COLO668 (cell line): ENCODE data around the gene MAPT.
A peak's percentile ranks its signal among the peaks of the same experiment; 100 is the strongest.
"Not testable (repeated sequence)": the region's sequence is repeated elsewhere in the genome, so short reads cannot be mapped to it uniquely, and the experiment has no call there.

Experiments used
- DNase-seq: peaks from one replicate; lab custom pipeline; 2025; ENCODE audit not compliant: unreplicated experiment; lab: John Stamatoyannopoulos, UW

Gene MAPT

GRCh38 chr17:45896803-45897693 lies 2.7 kb downstream of the MAPT start:
- DNase-seq, result no peak

- DNase-seq, result no peak
Observed at GRCh38 chr17:45900136-45900535, 5.8 kb downstream of the MAPT start.

- no peak for DNase-seq
Observed at GRCh38 chr17:45900723-45901415, 6.5 kb downstream of the MAPT start.

- DNase-seq, result no peak
Observed at GRCh38 chr17:45902892-45903346, 8.6 kb downstream of the MAPT start.

- DNase-seq, result no peak
Observed at GRCh38 chr17:45904866-45905265, 10.5 kb downstream of the MAPT start.

- peak; percentile 30 for DNase-seq
Observed at GRCh38 chr17:45905814-45906213, 11.5 kb downstream of the MAPT start.

- peak; percentile 51 for DNase-seq
Observed at GRCh38 chr17:45906237-45906636, 11.9 kb downstream of the MAPT start.

GRCh38 chr17:45906927-45907622 lies 12.7 kb downstream of the MAPT start:
- no peak for DNase-seq

GRCh38 chr17:45907750-45908395 lies 13.5 kb downstream of the MAPT start:
- DNase-seq, result no peak

- DNase-seq, result no peak
Observed at GRCh38 chr17:45908460-45908859, 14.1 kb downstream of the MAPT start.

GRCh38 chr17:45908935-45909334 lies 14.6 kb downstream of the MAPT start:
- no peak for DNase-seq

GRCh38 chr17:45910667-45911066 lies 16.3 kb downstream of the MAPT start:
- DNase-seq, result no peak

GRCh38 chr17:45912319-45912718 lies 18.0 kb downstream of the MAPT start:
- DNase-seq, result no peak

- not testable (repeated sequence) for DNase-seq
Observed at GRCh38 chr17:45913030-45913429, 18.7 kb downstream of the MAPT start.

GRCh38 chr17:45914047-45914717 lies 19.8 kb downstream of the MAPT start:
- DNase-seq, result no peak

GRCh38 chr17:45915263-45915662 lies 20.9 kb downstream of the MAPT start:
- no peak for DNase-seq

GRCh38 chr17:45917081-45917480 lies 22.7 kb downstream of the MAPT start:
- DNase-seq, result no peak

GRCh38 chr17:45918241-45918745 lies 23.9 kb downstream of the MAPT start:
- no peak for DNase-seq

- DNase-seq, result no peak
Observed at GRCh38 chr17:45919136-45919535, 24.8 kb downstream of the MAPT start.

GRCh38 chr17:45920083-45920482 lies 25.7 kb downstream of the MAPT start:
- no peak for DNase-seq
